ENCODE data around the gene ZBTB40. TPM values are rescaled to one million over a fixed set of nuclear protein-coding genes. Genes with fewer than 3 reads are reported as not detected.

ZBTB40 gene
- total and polyA plus RNA-seq, 4 donors = 2.1 to 11.2 (median 4.6) TPM

GRCh38 chr1:22526677-22527076 lies 75.0 kb downstream of the ZBTB40 start:
- no peak overlapping the region for H3K27ac ChIP-seq (ENCODE audit: low read depth in 1 of 2, low read length in 2 of 2)
- no peak overlapping the region for H3K4me3 ChIP-seq (ENCODE audit: low read depth in 1 of 3, low read length in 3 of 3)
- 94% methylated on average over 5 of the region's 5 CpGs for WGBS
- no peak overlapping the region for H3K9ac ChIP-seq (ENCODE audit: low read depth in 1 of 2, low read length in 2 of 2)
- no peaks in the 10 kb centered on the region for H3K9me3 ChIP-seq (ENCODE audit: control insufficient read depth in 4 of 4, low read length in 3 of 4)
- no peak for DNase-seq (ENCODE audit: low spot score)
- no peak for TF ChIP-seq RXRA (IDR thresholded peaks at IDR 0.05)
- TF ChIP-seq ZBTB33 (IDR thresholded peaks at IDR 0.05) = no peak
- no peak for TF ChIP-seq EGR1 (IDR thresholded peaks at IDR 0.05; ENCODE audit: low read depth in 2 of 2)
- no peak for TF ChIP-seq NR2F2 (IDR thresholded peaks at IDR 0.05)
- TF ChIP-seq HNF4A (conservative IDR thresholded peaks at IDR 0.05) = no peak
- TF ChIP-seq FOXA1 (IDR thresholded peaks at IDR 0.05) = no peak
- no peak for TF ChIP-seq FOXA2 (IDR thresholded peaks at IDR 0.05)
- TF ChIP-seq JUND (IDR thresholded peaks at IDR 0.05) = no peak
- TF ChIP-seq MAX (IDR thresholded peaks at IDR 0.05) = no peak
- no peak for TF ChIP-seq YY1 (IDR thresholded peaks at IDR 0.05)
- no peak for TF ChIP-seq SP1 (IDR thresholded peaks at IDR 0.05)
- TF ChIP-seq HNF4G (IDR thresholded peaks at IDR 0.05) = no peak
- H3K27me3 ChIP-seq (ENCODE audit: control insufficient read depth in 4 of 4, insufficient read depth in 4 of 4, low read length in 3 of 4) = no peaks in the 10 kb centered on the region
- H3K36me3 ChIP-seq (ENCODE audit: control insufficient read depth in 4 of 4, insufficient read depth in 3 of 4, low read depth in 1 of 4, low read length in 3 of 4) = peaks cover 3 to 61% (median 38%) of the 10 kb centered on the region in 4 donors
- no peaks in the 10 kb centered on the region for H3K4me1 ChIP-seq (ENCODE audit: control insufficient read depth in 4 of 4, insufficient read depth in 4 of 4, low read length in 3 of 4)

- no peaks in the 10 kb centered on the region for H3K4me1 ChIP-seq (ENCODE audit: control insufficient read depth in 4 of 4, insufficient read depth in 4 of 4, low read length in 3 of 4)
- TF ChIP-seq ATF3 (IDR thresholded peaks at IDR 0.05) (no peak), JUND (IDR thresholded peaks at IDR 0.05) (no peak), NR2F2 (IDR thresholded peaks at IDR 0.05) (no peak)
- H3K36me3 ChIP-seq (ENCODE audit: control insufficient read depth in 4 of 4, insufficient read depth in 3 of 4, low read depth in 1 of 4, low read length in 3 of 4) = peaks cover 3 to 57% (median 33%) of the 10 kb centered on the region in 4 donors
- DNase-seq (ENCODE audit: low spot score) = no peak
- H3K27me3 ChIP-seq (ENCODE audit: control insufficient read depth in 4 of 4, insufficient read depth in 4 of 4, low read length in 3 of 4) = no peaks in the 10 kb centered on the region
- H3K4me3 ChIP-seq (ENCODE audit: low read depth in 1 of 3, low read length in 3 of 3) = no peak overlapping the region
- no peaks in the 10 kb centered on the region for H3K9me3 ChIP-seq (ENCODE audit: control insufficient read depth in 4 of 4, low read length in 3 of 4)
- H3K9ac ChIP-seq (ENCODE audit: low read depth in 1 of 2, low read length in 2 of 2) = no peak overlapping the region
- no peak overlapping the region for H3K27ac ChIP-seq (ENCODE audit: low read depth in 1 of 2, low read length in 2 of 2)
- 95% methylated on average over 7 of the region's 7 CpGs for WGBS
These were observed 75.5 kb downstream of the ZBTB40 start for GRCh38 chr1:22527122-22527521.

GRCh38 chr1:22527555-22528296 lies 76.1 kb downstream of the ZBTB40 start:
- no peak overlapping the region for H3K4me3 ChIP-seq (ENCODE audit: low read depth in 1 of 3, low read length in 3 of 3)
- H3K27ac ChIP-seq (ENCODE audit: low read depth in 1 of 2, low read length in 2 of 2) = no peak overlapping the region
- TF ChIP-seq ZBTB33 (IDR thresholded peaks at IDR 0.05) = no peak
- TF ChIP-seq FOXA1 (IDR thresholded peaks at IDR 0.05) = no peak
- TF ChIP-seq HNF4A (conservative IDR thresholded peaks at IDR 0.05) = no peak
- no peak for TF ChIP-seq NR2F2 (IDR thresholded peaks at IDR 0.05)
- TF ChIP-seq GABPA (IDR thresholded peaks at IDR 0.05 in 1 of 2, conservative IDR thresholded peaks at IDR 0.05 in 1 of 2) = no peak
- no peak for TF ChIP-seq YY1 (IDR thresholded peaks at IDR 0.05)
- no peak for TF ChIP-seq MAX (IDR thresholded peaks at IDR 0.05)
- TF ChIP-seq CTCF (IDR thresholded peaks at IDR 0.05; ENCODE audit: low read depth, low read length, missing input control) = no peak
- no peak for TF ChIP-seq RXRA (IDR thresholded peaks at IDR 0.05)
- no peak for TF ChIP-seq SP1 (IDR thresholded peaks at IDR 0.05)
- no peak for TF ChIP-seq FOXA2 (IDR thresholded peaks at IDR 0.05)
- no peak for TF ChIP-seq REST (IDR thresholded peaks at IDR 0.05)
- no peaks in the 10 kb centered on the region for H3K4me1 ChIP-seq (ENCODE audit: control insufficient read depth in 4 of 4, insufficient read depth in 4 of 4, low read length in 3 of 4)
- H3K9ac ChIP-seq (ENCODE audit: low read depth in 1 of 2, low read length in 2 of 2) = no peak overlapping the region
- H3K27me3 ChIP-seq (ENCODE audit: control insufficient read depth in 4 of 4, insufficient read depth in 4 of 4, low read length in 3 of 4) = no peaks in the 10 kb centered on the region
- no peak for DNase-seq (ENCODE audit: low spot score)
- no peaks in the 10 kb centered on the region for H3K9me3 ChIP-seq (ENCODE audit: control insufficient read depth in 4 of 4, low read length in 3 of 4)
- peaks cover 3 to 52% (median 29%) of the 10 kb centered on the region in 4 donors for H3K36me3 ChIP-seq (ENCODE audit: control insufficient read depth in 4 of 4, insufficient read depth in 3 of 4, low read depth in 1 of 4, low read length in 3 of 4)
- 93% methylated on average over 15 of the region's 15 CpGs for WGBS
